Chondrocyte (in vitro differentiated cells): ENCODE results near the gene PGC. TPM values are rescaled to one million over a fixed set of nuclear protein-coding genes. Genes with fewer than 3 reads are reported as not detected.

Experiments used
- DNase-seq: peaks from one replicate; pipeline ENCODE4 v3.0.0; 2021; ENCODE audit warnings: mixed read lengths, low spot score
- H3K27ac Mint-ChIP-seq: one replicate; pipeline ENCODE4 v1.8.0; 2021; ENCODE audit warnings: mild to moderate bottlenecking, moderate library complexity, mixed read lengths; ENCODE audit not compliant: unreplicated experiment
- H3K27me3 Mint-ChIP-seq: 2 replicates; pipeline ENCODE4 v1.8.0; 2021; ENCODE audit warnings: low read depth, mixed read lengths
- H3K36me3 Mint-ChIP-seq: 2 replicates; pipeline ENCODE4 v1.8.0; 2021; ENCODE audit warnings: low read depth, mixed read lengths
- H3K4me1 Mint-ChIP-seq: 2 replicates; pipeline ENCODE4 v1.8.0; 2021; ENCODE audit warnings: low read depth, mild to moderate bottlenecking, mixed read lengths
- H3K4me3 Mint-ChIP-seq: one replicate; pipeline ENCODE4 v1.8.0; 2021; ENCODE audit warnings: mild to moderate bottlenecking, moderate library complexity, mixed read lengths; ENCODE audit not compliant: unreplicated experiment
- H3K9me3 Mint-ChIP-seq: 2 replicates; pipeline ENCODE4 v1.8.0; 2021; ENCODE audit warnings: low read depth, mixed read lengths
- total RNA-seq: library from RNA; stranded (reverse); gene quantifications from 3 replicates; pipeline ENCODE4 v1.2.1, GENCODE V29; 2021
- TF ChIP-seq, protein P1 (sequence below): fragments of 200-600 bp; sonication (generic); IDR thresholded peaks from 2 replicates; pipeline ENCODE4 v1.5.0; 2021; ENCODE audit warnings: antibody characterized with exemption, mild to moderate bottlenecking, moderate library complexity

Gene PGC
- total RNA-seq, 1 donor from 2014 or later = not detected

DNA sequence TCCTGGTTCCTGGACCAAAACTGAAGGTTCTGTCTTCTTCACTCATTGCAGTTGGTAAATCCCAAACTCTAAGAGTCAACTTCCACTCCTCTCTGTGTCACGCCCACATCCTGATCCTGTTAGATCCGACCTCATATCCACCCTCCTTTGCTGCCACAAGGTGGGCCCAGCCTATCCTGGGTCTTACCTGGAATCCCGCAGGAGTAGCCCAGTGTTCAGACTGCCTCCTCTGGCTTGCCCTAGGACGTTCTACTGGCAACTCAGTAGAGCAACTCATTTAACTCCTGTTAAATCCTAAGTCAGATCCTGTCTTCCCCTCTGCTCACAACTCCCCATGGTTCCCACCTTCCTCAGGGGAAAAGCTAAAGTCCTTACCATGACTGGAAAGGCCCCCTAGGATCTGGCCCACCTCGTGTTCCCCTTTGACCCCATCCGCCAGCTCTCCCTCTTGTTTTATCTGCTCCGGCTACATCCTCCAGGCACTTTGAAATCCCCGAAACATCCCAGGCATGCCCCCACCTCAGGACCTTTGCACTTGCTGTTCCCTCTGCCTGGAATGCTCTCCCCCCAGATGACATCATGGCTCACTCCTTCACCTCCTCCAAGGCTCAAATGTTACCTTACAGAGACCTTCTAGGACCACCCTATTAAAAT, 55.6 kb downstream of the PGC start:
- DNase-seq = peak; percentile 29
- H3K27me3 Mint-ChIP-seq = no peaks in the 10 kb centered on the region
- H3K9me3 Mint-ChIP-seq = no peaks in the 10 kb centered on the region
- no peak overlapping the region for H3K4me3 Mint-ChIP-seq
- peaks cover 6% of the 10 kb centered on the region for H3K36me3 Mint-ChIP-seq
- TF ChIP-seq, protein P1, sequence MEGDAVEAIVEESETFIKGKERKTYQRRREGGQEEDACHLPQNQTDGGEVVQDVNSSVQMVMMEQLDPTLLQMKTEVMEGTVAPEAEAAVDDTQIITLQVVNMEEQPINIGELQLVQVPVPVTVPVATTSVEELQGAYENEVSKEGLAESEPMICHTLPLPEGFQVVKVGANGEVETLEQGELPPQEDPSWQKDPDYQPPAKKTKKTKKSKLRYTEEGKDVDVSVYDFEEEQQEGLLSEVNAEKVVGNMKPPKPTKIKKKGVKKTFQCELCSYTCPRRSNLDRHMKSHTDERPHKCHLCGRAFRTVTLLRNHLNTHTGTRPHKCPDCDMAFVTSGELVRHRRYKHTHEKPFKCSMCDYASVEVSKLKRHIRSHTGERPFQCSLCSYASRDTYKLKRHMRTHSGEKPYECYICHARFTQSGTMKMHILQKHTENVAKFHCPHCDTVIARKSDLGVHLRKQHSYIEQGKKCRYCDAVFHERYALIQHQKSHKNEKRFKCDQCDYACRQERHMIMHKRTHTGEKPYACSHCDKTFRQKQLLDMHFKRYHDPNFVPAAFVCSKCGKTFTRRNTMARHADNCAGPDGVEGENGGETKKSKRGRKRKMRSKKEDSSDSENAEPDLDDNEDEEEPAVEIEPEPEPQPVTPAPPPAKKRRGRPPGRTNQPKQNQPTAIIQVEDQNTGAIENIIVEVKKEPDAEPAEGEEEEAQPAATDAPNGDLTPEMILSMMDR = no peak
- peaks cover 15% of the 10 kb centered on the region for H3K4me1 Mint-ChIP-seq
- H3K27ac Mint-ChIP-seq = no peak overlapping the region

DNA sequence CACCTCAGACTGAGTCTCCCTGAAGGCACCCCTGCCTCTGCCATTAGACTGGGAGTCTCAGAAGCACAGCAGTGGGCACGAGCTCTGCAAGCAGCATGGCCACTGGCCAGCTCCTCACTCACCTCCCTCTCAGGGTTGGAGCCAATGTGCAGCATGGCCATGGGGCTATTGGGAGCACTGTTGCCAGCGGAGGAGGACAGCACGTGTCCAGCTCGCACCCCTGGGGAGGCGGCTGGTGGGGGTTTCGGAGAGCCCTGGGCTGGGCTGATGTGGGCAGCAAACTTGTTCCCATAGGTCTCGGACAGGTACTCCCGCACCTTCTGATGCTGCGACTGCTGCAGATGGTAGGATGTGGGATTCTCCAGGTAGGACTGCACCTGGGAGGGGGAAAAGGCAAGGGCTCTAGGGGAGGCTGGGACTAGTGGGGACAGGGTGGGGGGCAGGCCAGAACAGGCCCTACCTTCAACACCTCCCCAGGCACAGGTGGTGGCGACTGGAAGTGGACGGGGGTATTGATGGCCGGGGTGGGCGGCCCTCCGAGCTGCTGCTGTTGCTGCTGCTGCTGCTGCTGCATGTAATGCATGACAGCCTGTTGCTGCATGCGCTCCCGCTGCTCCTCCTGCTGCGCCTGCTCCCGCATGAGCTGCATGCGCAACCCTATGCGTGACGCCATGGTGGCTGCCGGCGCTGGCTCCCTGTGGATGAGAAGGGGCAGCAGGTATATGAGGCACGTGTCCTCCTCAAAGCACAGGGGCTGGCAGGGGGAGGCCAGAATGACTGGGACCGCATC, 56.5 kb downstream of the PGC start:
- Mint-ChIP-seq H3K9me3 (no peaks in the 10 kb centered on the region), H3K4me3 (no peak overlapping the region), H3K4me1 (peaks cover 15% of the 10 kb centered on the region), H3K27ac (no peak overlapping the region), H3K36me3 (peaks cover 6% of the 10 kb centered on the region), H3K27me3 (no peaks in the 10 kb centered on the region)
- peak; percentile 89 for DNase-seq
- TF ChIP-seq, protein P1 = no peak

DNA sequence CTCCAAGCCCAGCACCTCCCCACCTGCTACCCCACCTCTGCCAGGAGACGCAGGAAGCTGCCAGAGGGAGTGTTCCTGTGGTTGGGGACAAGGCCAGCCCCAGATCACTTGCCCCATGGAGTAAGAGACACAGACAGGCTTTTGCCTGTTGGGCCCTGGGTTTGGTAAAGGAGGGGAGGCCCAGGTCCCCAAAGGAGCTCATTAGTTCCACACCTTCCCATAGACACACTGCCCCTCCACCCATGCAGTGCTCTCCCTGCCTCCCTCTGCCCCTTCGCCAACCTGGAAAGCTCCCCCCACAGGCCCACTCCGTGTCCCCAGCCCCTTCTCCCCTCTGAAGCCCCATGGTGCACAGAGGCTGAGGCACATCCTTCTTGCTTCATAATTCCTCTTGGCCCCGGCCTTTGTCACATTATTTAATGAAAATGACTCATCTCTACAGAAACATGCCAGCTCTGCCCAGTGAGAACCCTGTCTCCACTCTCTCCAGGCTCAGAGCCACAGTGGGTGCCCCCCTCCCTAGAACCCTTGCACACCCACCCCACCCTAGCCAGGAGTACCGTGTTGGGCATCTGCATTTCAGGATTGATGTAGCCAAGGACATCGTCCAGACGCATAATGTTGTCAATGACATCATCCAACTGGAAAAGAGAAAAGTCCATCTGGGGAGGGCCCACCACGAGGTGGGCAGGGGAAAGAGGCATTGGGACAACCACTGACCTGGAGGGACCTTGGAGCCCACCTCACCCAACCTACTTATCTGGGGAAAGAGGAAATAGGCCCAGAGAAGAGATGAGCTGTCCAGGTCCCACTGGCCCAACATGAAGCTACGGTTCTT, 57.8 kb downstream of the PGC start:
- TF ChIP-seq, protein P1 = no peak
- no peaks in the 10 kb centered on the region for H3K9me3 Mint-ChIP-seq
- H3K4me1 Mint-ChIP-seq = peaks cover 8% of the 10 kb centered on the region
- H3K27me3 Mint-ChIP-seq = no peaks in the 10 kb centered on the region
- H3K36me3 Mint-ChIP-seq = peaks cover 6% of the 10 kb centered on the region
- H3K4me3 Mint-ChIP-seq = no peak overlapping the region
- DNase-seq = peak; percentile 56
- H3K27ac Mint-ChIP-seq = peak overlapping the region; percentile 28

DNA sequence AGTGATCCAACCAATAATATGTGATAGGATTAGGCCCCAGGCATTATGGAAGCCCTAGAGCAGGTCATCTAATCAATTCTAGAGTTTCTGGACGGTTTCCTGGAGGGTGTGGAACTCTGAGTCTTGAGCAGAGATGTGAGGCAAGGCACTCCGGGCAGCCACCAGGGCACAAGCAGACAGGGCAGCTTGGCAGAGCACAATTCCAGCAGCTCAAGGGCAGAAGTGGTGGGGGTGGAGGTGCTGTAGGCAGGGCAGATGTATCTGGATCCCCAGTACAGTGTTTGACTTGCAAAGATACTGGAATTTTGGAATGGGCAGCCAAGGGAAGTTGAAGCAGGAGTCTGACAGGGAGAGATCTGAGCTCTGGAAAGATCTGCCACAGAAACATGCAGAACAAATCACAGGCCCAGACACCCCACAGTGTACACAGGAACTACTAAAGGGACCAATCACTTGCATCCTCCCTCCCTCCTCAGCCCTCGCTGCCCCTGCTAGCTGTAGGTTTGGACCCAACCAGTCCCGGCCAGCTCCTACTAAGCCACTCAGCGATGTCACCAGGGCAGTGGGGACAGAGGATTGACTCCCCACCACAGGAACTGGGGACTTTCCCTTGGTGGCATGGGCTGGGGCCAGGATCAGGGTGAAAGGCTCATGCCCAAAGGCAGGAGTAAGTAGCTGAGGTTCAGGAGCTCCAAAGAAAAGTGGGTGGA, 58.8 kb downstream of the PGC start:
- Mint-ChIP-seq H3K27ac (no peak overlapping the region), H3K9me3 (no peaks in the 10 kb centered on the region), H3K4me1 (peaks cover 13% of the 10 kb centered on the region), H3K4me3 (no peak overlapping the region), H3K36me3 (peaks cover 6% of the 10 kb centered on the region), H3K27me3 (no peaks in the 10 kb centered on the region)
- DNase-seq = peak; percentile 83
- TF ChIP-seq, protein P1 = no peak
